Body of pancreas (tissue), 4 donors: ENCODE results near the gene FAM184B.
"Not testable (repeated sequence)": the region's sequence is repeated elsewhere in the genome, so short reads cannot be mapped to it uniquely, and the experiment has no call there.

Source experiments
- CTCF ChIP-seq, 7 experiments: fragments of 450-650 bp in 4 of 7; fragments of 200-600 bp in 3 of 7; sonication (generic) in 3 of 7; IDR thresholded peaks; one replicate each; pipeline ENCODE4 v1.5.1; 2016 to 2019; ENCODE audit warnings: antibody characterized with exemption in 7 of 7
- POLR2A ChIP-seq, 3 donors: fragments of 450-650 bp; IDR thresholded peaks; one replicate each; pipeline ENCODE4 v1.6.1; 2016; ENCODE audit warnings: antibody characterized with exemption in 3 of 3, mild to moderate bottlenecking in 2 of 3

- TF ChIP-seq CTCF, POLR2A (IDR thresholded peaks at IDR 0.05): not testable (repeated sequence)
Measured at GRCh38 chr4:17684648-17685047, 96.8 kb downstream of the FAM184B start.
